WTC11 (cell line): ENCODE results near the gene POC1A.

ENCODE experiments used
- AFF4 ChIP-seq: sonication (generic); formaldehyde crosslinking; IDR thresholded peaks from 2 replicates; pipeline ENCODE4 v1.8.1; 2023; ENCODE audit warnings: mild to moderate bottlenecking, missing genetic modification reagents, borderline replicate concordance
- CREB1 ChIP-seq: sonication (generic); formaldehyde crosslinking; IDR thresholded peaks from 2 replicates; pipeline ENCODE4 v1.8.0; 2023; ENCODE audit warnings: mild to moderate bottlenecking, missing genetic modification reagents
- CREM ChIP-seq: sonication (generic); formaldehyde crosslinking; IDR thresholded peaks from 2 replicates; pipeline ENCODE4 v1.8.1; 2022; ENCODE audit warnings: mild to moderate bottlenecking, missing genetic modification reagents, moderate library complexity
- CTCF ChIP-seq: fragments of 200-600 bp; IDR thresholded peaks from 2 replicates; pipeline ENCODE4 v1.8.0; 2022; ENCODE audit warnings: antibody characterized with exemption
- ELF4 ChIP-seq: sonication (generic); formaldehyde crosslinking; IDR thresholded peaks from 2 replicates; pipeline ENCODE4 v1.8.1; 2022; ENCODE audit warnings: low read depth, mild to moderate bottlenecking, moderate library complexity, missing genetic modification reagents
- ETV6 ChIP-seq: sonication (generic); formaldehyde crosslinking; IDR thresholded peaks from 2 replicates; pipeline ENCODE4 v1.8.1; 2022; ENCODE audit warnings: mild to moderate bottlenecking, missing genetic modification reagents
- FOXJ3 ChIP-seq: sonication (generic); formaldehyde crosslinking; IDR thresholded peaks from 2 replicates; pipeline ENCODE4 v1.9.0; 2021; ENCODE audit warnings: missing genetic modification reagents, mild to moderate bottlenecking, borderline replicate concordance
- FOXK1 ChIP-seq: sonication (generic); formaldehyde crosslinking; IDR thresholded peaks from 2 replicates; pipeline ENCODE4 v1.8.0; 2022; ENCODE audit warnings: mild to moderate bottlenecking, moderate library complexity, missing genetic modification reagents
- HMGXB4 ChIP-seq: sonication (generic); formaldehyde crosslinking; IDR thresholded peaks from 2 replicates; pipeline ENCODE4 v1.8.1; 2023; ENCODE audit warnings: mild to moderate bottlenecking, moderate library complexity, missing genetic modification reagents
- NR2C2 ChIP-seq: sonication (generic); formaldehyde crosslinking; IDR thresholded peaks from 2 replicates; pipeline ENCODE4 v1.8.0; 2022; ENCODE audit warnings: mild to moderate bottlenecking, missing genetic modification reagents
- TCF7 ChIP-seq: sonication (generic); formaldehyde crosslinking; IDR thresholded peaks from 2 replicates; pipeline ENCODE4 v1.8.0; 2022; ENCODE audit warnings: mild to moderate bottlenecking, low read depth, missing genetic modification reagents, moderate library complexity
- USF2 ChIP-seq: sonication (generic); formaldehyde crosslinking; IDR thresholded peaks from 2 replicates; pipeline ENCODE4 v1.8.1; 2023; ENCODE audit warnings: mild to moderate bottlenecking, missing genetic modification reagents, moderate library complexity
- TF ChIP-seq, protein P1 (sequence below): fragments of 250-450 bp; sonication (Bioruptor Pico); IDR thresholded peaks from 2 replicates; pipeline ENCODE4 v1.9.0; 2021; ENCODE audit warnings: mild to moderate bottlenecking, borderline replicate concordance

DNA sequence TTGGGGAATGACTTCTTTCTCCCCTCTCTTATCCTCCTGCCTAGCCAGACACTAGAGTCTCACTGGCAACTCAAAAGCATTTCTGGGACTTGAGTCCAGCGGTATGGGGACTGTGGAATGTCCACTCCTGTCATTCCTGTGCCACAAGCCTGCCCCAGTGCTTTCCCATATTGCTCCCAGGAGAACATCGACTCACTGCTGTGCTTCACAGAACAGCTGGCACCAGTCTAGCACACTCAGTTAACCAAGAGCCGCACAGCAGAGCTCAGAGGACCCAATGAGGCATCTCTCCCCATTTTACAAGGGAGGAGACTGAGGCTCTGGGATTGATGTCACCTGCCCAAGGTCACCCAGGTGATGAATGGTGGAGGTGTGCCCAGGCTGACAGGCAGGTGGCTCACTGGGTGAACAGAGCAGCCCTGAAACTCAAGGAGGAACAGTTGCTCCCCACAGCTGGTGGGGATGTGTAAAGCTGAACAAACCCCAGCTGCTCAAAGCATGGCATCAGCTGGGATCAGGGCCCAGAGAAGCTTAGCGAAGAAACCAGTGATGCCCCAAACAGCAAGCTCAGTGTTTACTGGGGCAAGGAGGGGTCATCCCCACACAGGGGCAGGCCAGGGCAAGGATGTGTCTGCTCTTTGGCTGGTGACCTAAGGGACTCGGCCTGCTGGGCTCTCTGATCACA, 62.5 kb downstream of the POC1A start:
- no peak for TF ChIP-seq ELF4 (CRISPR knock-in tag)
- TF ChIP-seq CREB1 = no peak
- TF ChIP-seq CTCF = no peak
- TF ChIP-seq FOXK1 = no peak
- no peak for TF ChIP-seq USF2 (CRISPR knock-in tag)
- no peak for TF ChIP-seq NR2C2 (CRISPR knock-in tag)
- TF ChIP-seq ETV6 (CRISPR knock-in tag) = no peak
- no peak for TF ChIP-seq CREM
- no peak for TF ChIP-seq FOXJ3 (CRISPR knock-in tag)
- no peak for TF ChIP-seq HMGXB4
- TF ChIP-seq AFF4 (CRISPR knock-in tag) = no peak
- no peak for TF ChIP-seq TCF7 (CRISPR knock-in tag)
- TF ChIP-seq, protein P1, sequence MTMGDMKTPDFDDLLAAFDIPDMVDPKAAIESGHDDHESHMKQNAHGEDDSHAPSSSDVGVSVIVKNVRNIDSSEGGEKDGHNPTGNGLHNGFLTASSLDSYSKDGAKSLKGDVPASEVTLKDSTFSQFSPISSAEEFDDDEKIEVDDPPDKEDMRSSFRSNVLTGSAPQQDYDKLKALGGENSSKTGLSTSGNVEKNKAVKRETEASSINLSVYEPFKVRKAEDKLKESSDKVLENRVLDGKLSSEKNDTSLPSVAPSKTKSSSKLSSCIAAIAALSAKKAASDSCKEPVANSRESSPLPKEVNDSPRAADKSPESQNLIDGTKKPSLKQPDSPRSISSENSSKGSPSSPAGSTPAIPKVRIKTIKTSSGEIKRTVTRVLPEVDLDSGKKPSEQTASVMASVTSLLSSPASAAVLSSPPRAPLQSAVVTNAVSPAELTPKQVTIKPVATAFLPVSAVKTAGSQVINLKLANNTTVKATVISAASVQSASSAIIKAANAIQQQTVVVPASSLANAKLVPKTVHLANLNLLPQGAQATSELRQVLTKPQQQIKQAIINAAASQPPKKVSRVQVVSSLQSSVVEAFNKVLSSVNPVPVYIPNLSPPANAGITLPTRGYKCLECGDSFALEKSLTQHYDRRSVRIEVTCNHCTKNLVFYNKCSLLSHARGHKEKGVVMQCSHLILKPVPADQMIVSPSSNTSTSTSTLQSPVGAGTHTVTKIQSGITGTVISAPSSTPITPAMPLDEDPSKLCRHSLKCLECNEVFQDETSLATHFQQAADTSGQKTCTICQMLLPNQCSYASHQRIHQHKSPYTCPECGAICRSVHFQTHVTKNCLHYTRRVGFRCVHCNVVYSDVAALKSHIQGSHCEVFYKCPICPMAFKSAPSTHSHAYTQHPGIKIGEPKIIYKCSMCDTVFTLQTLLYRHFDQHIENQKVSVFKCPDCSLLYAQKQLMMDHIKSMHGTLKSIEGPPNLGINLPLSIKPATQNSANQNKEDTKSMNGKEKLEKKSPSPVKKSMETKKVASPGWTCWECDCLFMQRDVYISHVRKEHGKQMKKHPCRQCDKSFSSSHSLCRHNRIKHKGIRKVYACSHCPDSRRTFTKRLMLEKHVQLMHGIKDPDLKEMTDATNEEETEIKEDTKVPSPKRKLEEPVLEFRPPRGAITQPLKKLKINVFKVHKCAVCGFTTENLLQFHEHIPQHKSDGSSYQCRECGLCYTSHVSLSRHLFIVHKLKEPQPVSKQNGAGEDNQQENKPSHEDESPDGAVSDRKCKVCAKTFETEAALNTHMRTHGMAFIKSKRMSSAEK (CRISPR knock-in tag) = no peak
